HG02763 (cell line): ENCODE results near the gene ATP6V1G3.
"Not testable (repeated sequence)": the region's sequence is repeated elsewhere in the genome, so short reads cannot be mapped to it uniquely, and the experiment has no call there.

Experiments used
- ATAC-seq: cut with Tn5 transposase; IDR thresholded peaks from one replicate; pipeline ENCODE4 v1.9.1; 2021; ENCODE audit warnings: mild to moderate bottlenecking, moderate library complexity; ENCODE audit not compliant: unreplicated experiment

Gene ATP6V1G3

DNA sequence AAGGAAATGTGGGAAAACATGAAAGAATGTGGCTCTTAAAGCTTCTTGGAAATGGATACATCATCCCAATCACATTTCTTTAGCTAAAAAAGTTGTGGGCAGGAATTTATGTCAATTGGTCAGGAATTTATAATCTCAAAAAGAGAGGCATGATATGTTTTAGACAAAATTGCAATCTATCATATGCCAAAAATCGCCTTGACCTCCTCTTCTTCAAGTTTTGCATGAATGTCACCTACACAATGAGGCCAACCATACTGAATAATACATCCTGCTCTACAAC lies 42.4 kb downstream of the ATP6V1G3 start:
- ATAC-seq = no peak

- no peak for ATAC-seq
These were observed 43.0 kb downstream of the ATP6V1G3 start for GRCh38 chr1:198497326-198498102.

DNA sequence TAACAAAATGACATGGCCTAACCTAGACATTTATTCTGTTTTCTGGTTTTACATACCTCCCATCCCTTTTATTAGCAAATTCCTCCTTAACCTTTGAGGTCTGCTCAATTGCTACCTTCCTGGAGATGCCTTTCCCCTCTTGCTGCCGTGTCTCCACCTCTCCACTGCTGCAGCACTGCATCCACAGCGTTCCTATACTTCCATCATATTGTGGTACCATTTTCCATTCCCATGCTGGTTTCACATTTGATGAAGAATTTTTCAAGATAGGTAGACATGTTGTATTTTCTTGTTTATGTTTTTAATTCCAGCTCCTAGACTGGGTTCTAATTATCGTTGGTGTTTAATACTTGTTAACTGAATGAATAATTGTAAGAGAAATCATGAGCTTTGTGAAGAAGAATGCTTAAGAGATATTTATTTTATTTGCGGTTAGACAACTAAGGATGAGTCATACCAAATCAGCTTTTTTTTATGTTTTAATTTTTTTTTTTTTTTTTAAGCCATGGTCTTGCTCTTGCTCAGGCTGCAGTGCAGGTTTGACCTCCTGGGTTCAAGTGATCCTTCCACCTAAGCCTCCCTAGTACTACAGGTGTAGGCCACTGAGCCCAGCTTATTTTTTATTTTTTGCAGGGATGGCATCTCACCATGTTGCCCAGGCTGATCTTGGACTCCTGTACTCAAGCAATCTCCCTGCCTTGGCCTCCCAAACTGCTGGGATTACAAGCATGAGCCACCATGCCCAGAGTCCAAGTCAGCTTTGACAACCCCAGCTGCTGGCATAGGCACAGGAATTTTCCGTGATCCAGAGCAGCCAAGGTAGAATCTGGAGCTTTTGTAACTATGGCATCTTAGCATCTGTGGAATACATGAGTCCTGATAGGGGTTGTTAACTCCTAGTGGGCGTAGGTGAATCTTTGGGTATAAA lies 44.0 kb downstream of the ATP6V1G3 start:
- ATAC-seq = no peak

- ATAC-seq = no peak
These were observed 44.8 kb downstream of the ATP6V1G3 start for GRCh38 chr1:198495631-198496030.

DNA sequence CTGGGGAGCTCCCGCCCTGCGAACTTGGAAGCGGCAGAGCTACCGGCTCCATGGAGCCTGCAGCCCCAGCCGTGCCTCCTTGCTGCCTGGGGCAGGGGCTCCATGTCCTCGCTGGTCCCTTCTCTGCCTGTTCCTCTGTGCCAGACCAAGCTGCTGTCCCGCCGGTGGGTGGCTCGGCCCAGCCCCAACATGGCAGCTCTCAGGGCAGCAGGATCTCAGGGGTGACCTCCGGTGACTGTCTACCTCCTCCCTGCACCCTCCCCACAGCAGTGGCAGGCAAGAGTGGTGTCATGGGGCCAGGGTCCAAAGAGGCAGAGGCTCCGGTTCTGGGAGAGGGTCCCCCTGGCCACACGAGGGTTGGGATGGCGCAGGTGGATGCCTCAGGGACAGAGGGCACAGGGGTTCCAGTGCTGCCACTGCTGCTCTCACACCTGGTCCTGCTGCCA lies 45.8 kb downstream of the ATP6V1G3 start:
- ATAC-seq = no peak

GRCh38 chr1:198494139-198494538 lies 46.3 kb downstream of the ATP6V1G3 start:
- ATAC-seq = no peak

- ATAC-seq = no peak
These were observed 47.2 kb downstream of the ATP6V1G3 start for GRCh38 chr1:198493329-198493728.

DNA sequence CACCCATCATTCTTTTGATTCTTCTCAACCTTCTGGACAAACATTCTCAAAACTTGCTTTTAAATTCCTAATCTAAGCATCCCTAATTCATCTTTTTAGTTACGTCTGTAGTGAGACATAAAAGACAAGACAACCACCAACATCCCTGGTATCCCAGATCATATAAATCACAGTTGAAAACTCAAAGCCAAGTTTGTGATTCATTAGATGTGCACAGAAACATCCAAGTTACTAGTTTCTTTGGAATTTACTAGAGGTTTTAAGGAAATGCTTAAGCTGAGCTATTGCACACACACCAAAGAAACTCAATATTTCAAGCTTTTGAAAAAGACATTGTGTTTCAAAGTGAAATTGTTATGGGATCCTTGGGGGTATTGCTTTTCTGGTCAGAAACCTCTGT lies 47.6 kb downstream of the ATP6V1G3 start:
- ATAC-seq = no peak

- ATAC-seq = no peak
These were observed 48.9 kb downstream of the ATP6V1G3 start for GRCh38 chr1:198491596-198491995.

DNA sequence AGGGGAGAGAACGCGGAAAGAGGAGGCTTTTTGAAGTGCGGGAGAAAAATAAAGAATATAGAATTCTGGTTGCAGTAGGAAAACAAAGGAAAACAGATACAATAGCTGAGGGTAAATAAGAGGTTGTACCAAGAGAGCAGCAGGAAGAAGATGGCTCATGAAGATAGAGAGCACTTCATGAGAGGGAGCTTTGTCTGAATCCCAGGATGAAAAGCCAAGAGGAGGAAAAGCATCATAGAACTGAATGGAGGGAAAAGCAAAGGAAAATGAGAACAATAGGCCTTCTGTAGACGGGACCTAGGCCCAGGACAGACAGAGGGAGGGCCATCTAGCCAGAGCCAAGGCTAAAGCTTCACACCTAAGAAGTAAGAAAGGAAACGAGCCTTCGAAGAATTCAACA lies 49.5 kb downstream of the ATP6V1G3 start:
- ATAC-seq = no peak

DNA sequence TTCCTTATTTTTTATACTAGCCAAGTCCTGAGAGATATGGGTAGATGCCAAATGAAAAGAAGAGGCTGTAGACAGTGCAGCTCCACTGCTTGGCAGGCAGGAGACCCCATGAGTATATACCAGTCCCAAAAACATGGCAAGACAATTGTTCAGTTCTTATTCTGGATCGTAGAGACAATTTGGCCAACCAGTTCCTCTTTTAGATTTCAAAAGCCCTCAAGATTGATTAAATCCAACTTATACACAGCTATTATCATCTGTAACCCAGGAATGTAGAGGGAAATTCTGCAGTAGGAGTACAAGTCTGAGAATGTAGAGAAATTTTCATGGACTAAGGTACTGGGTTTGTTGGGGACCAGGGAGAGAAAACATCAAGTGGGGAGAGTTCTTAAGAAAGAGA lies 50.3 kb downstream of the ATP6V1G3 start:
- no peak for ATAC-seq

DNA sequence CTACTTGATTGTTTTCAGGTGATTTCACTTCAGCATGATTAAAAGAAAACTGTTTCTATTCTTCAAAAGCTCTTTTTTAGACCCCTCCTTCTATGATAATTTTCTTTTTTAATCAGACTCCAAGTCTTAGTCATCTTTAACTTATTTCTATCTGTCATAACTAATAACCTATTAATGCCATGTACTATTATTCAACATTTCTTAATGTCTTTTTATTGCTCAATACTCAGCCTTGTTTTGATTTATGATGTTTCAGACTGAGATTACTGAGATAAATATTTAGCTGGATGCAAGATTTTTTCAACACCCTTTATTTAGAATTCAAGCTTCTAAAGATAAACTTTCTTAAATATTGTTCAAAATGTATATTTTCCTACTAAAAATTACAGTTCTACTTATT lies 53.6 kb downstream of the ATP6V1G3 start:
- ATAC-seq = no peak

- no peak for ATAC-seq
These were observed 56.8 kb downstream of the ATP6V1G3 start for GRCh38 chr1:198483645-198484044.

DNA sequence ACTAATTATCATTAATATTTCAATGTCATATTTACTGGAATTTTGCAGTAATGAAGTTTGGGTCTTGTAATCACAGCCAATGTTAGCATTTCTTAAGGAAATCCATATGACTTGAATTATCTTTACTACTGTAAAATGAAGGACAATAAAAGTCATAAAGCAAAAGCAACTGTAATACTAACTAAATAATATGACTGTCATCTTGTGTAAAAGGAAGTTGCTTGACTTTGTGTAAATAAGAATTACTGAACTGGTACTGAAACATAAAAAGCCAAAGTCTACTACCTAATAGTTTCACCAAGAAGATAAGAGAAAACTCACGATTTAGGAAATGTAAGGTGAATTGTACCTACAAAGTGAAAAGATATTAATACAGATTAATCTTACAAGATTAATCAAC lies 57.5 kb downstream of the ATP6V1G3 start:
- no peak for ATAC-seq

DNA sequence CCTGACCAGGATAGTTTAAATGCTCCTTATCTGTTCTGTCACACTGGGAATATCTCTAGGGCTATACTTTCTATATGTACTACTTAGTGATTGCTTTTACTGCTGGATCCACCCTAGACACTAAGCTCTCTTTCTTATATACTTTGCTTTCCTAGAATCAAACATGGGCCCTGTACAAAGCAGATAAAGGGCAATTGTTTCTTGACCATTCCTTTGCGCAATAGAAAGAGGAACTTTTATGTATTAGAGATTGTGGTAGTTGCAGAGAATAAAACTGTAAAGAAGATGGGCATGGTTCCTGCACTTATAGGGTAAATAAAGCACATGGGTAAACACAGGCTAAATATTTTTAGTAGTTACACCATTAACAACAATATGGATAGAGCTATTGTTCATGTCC lies 58.8 kb downstream of the ATP6V1G3 start:
- ATAC-seq = no peak

- ATAC-seq = no peak
These were observed 59.6 kb downstream of the ATP6V1G3 start for GRCh38 chr1:198480876-198481275.

GRCh38 chr1:198477354-198477753 lies 63.1 kb downstream of the ATP6V1G3 start:
- not testable (repeated sequence) for ATAC-seq
